Liver (tissue), 9 donors: ENCODE data around the gene SLC22A5. TPM values are rescaled to one million over a fixed set of nuclear protein-coding genes. Genes with fewer than 3 reads are reported as not detected.

Experiments
- DNase-seq: peaks from one replicate; pipeline ENCODE4 v3.0.0-alpha.2; 2017; ENCODE audit warnings: low spot score
- H3K27ac ChIP-seq, 2 donors: one replicate each; pipeline ENCODE4 v1.7.0; 2013; ENCODE audit warnings: inconsistent platforms in 2 of 2, low read length in 2 of 2, control low read depth in 1 of 2, low read depth in 1 of 2, mild to moderate bottlenecking in 1 of 2
- H3K27me3 ChIP-seq, 4 donors: one replicate each; pipeline versions ENCODE4 v1.6.1 to v1.7.0; 2013; ENCODE audit warnings: low read length in 3 of 4, inconsistent platforms in 1 of 4, mild to moderate bottlenecking in 1 of 4, moderate library complexity in 1 of 4; ENCODE audit not compliant: control insufficient read depth in 4 of 4, insufficient read depth in 4 of 4
- H3K36me3 ChIP-seq, 4 donors: one replicate each; pipeline versions ENCODE4 v1.6.1 to v1.7.0; 2013; ENCODE audit warnings: low read length in 3 of 4, mild to moderate bottlenecking in 3 of 4, low read depth in 1 of 4, moderate library complexity in 1 of 4; ENCODE audit not compliant: control insufficient read depth in 4 of 4, insufficient read depth in 3 of 4
- H3K4me1 ChIP-seq, 4 donors: one replicate each; pipeline versions ENCODE4 v1.6.1 to v1.7.0; 2013; ENCODE audit warnings: low read length in 3 of 4, mild to moderate bottlenecking in 3 of 4, moderate library complexity in 1 of 4; ENCODE audit not compliant: control insufficient read depth in 4 of 4, insufficient read depth in 4 of 4
- H3K4me3 ChIP-seq, 3 donors: one replicate each; pipeline versions ENCODE4 v1.6.1 to v1.7.0; 2013; ENCODE audit warnings: low read length in 3 of 3, control low read depth in 1 of 3, low read depth in 1 of 3, mild to moderate bottlenecking in 1 of 3
- H3K9ac ChIP-seq, 2 donors: one replicate each; pipeline ENCODE4 v1.7.0; 2013; ENCODE audit warnings: low read length in 2 of 2, mild to moderate bottlenecking in 2 of 2, moderate library complexity in 2 of 2, control low read depth in 1 of 2, low read depth in 1 of 2
- H3K9me3 ChIP-seq, 4 donors: one replicate each; pipeline versions ENCODE4 v1.6.1 to v1.7.0; 2013; ENCODE audit warnings: low read length in 3 of 4; ENCODE audit not compliant: control insufficient read depth in 4 of 4
- EGR1 ChIP-seq, 2 donors: IDR thresholded peaks; 2 replicates each; pipeline ENCODE4 v1.6.1; 2016 to 2018; ENCODE audit warnings: antibody characterized with exemption in 2 of 2, low read depth in 2 of 2
- FOXA1 ChIP-seq: IDR thresholded peaks from 2 replicates; pipeline ENCODE4 v1.6.1; 2016; ENCODE audit warnings: antibody characterized with exemption
- FOXA2 ChIP-seq: IDR thresholded peaks from 2 replicates; pipeline ENCODE4 v1.6.1; 2016; ENCODE audit warnings: antibody characterized with exemption
- GABPA ChIP-seq, 2 donors: IDR thresholded peaks in 1 of 2; conservative IDR thresholded peaks in 1 of 2; 2 replicates each; pipeline ENCODE4 v1.6.1; 2016; ENCODE audit warnings: antibody characterized with exemption in 2 of 2, mild to moderate bottlenecking in 1 of 2, moderate library complexity in 1 of 2
- HNF4A ChIP-seq, 2 donors: conservative IDR thresholded peaks; 2 replicates each; pipeline ENCODE4 v1.6.1; 2016; ENCODE audit warnings: antibody characterized with exemption in 2 of 2, mild to moderate bottlenecking in 2 of 2
- HNF4G ChIP-seq: IDR thresholded peaks from 2 replicates; pipeline ENCODE4 v1.6.1; 2016; ENCODE audit warnings: antibody characterized with exemption
- JUND ChIP-seq, 2 donors: IDR thresholded peaks; 2 replicates each; pipeline ENCODE4 v1.6.1; 2016; ENCODE audit warnings: antibody characterized with exemption in 2 of 2
- NR2F2 ChIP-seq: IDR thresholded peaks from 2 replicates; pipeline ENCODE4 v1.6.1; 2016; ENCODE audit warnings: antibody characterized with exemption
- RAD21 ChIP-seq, 2 donors: IDR thresholded peaks; 2 replicates each; pipeline ENCODE4 v1.6.1; 2016; ENCODE audit warnings: antibody characterized with exemption in 2 of 2, mild to moderate bottlenecking in 2 of 2
- REST ChIP-seq: IDR thresholded peaks from 2 replicates; pipeline ENCODE4 v1.6.1; 2016; ENCODE audit warnings: antibody characterized with exemption, mild to moderate bottlenecking
- RXRA ChIP-seq, 2 donors: IDR thresholded peaks; 2 replicates each; pipeline ENCODE4 v1.6.1; 2017 to 2018; ENCODE audit warnings: antibody characterized with exemption in 2 of 2, mild to moderate bottlenecking in 1 of 2
- SP1 ChIP-seq: IDR thresholded peaks from 2 replicates; pipeline ENCODE4 v1.6.1; 2018; ENCODE audit warnings: antibody characterized with exemption, mild to moderate bottlenecking
- TAF1 ChIP-seq: conservative IDR thresholded peaks from 2 replicates; pipeline ENCODE4 v1.6.1; 2016; ENCODE audit warnings: antibody characterized with exemption, mild to moderate bottlenecking
- YY1 ChIP-seq: IDR thresholded peaks from 2 replicates; pipeline ENCODE4 v1.6.1; 2016; ENCODE audit warnings: antibody characterized with exemption, mild to moderate bottlenecking
- WGBS: extraction: QIAGEN DNeasy Blood & Tissue Kit; methylation state at CpG from one replicate; pipeline ENCODE4 v1.1.7; 2013; 5-methylcytosine and 5-hydroxymethylcytosine counted together
- polyA plus RNA-seq, 2 donors: library from polyadenylated mRNA; stranded (reverse) in 1 of 2; unstranded in 1 of 2; fragments of 200-250 nt in 1 of 2; fragments of >200 nt in 1 of 2; fragmentation: Nextera tagmentation in 1 of 2; extraction: Ambion mirVana in 1 of 2; gene quantifications; one replicate each; pipeline versions ENCODE4 v1.2.1 to v1.2.3, GENCODE V29; 2013 to 2015
- total RNA-seq, 2 donors: library from RNA; depleted of rRNA; stranded (reverse); fragments of >200 nt; gene quantifications; one replicate each; pipeline ENCODE4 v1.2.3, GENCODE V29; 2014
- TF ChIP-seq, protein P1 (sequence below): IDR thresholded peaks from 2 replicates; pipeline ENCODE4 v1.6.1; 2016; ENCODE audit warnings: antibody characterized with exemption
- TF ChIP-seq, protein P2 (sequence below): IDR thresholded peaks from 2 replicates; pipeline ENCODE4 v1.6.1; 2016; ENCODE audit warnings: antibody characterized with exemption
- TF ChIP-seq, protein P3 (sequence below): fragments of 150-350 bp; IDR thresholded peaks from 2 replicates; pipeline ENCODE4 v1.5.1; 2017; ENCODE audit warnings: improper control_type of control experiment, low read depth, low read length; ENCODE audit not compliant: missing input control
- TF ChIP-seq, protein P4 (sequence below): IDR thresholded peaks from 2 replicates; pipeline ENCODE4 v1.6.1; 2016; ENCODE audit warnings: antibody characterized with exemption
- donor health status: healthy.
- donor health status: healthy.
- donor health status: healthy.
- donor health status: healthy.
- donor health status: healthy.

The SLC22A5 gene
- total and polyA plus RNA-seq, 4 donors, result 3.4 to 12.7 (median 8.5) TPM

GRCh38 chr5:132369007-132369473, 470 bp upstream of the SLC22A5 start:
- no peak for DNase-seq
- peak overlapping the region; percentile 80 to 82 for H3K27ac ChIP-seq
- H3K4me3 ChIP-seq, result peak overlapping the region; percentile 55 to 72 (median 67)
- H3K9ac ChIP-seq, result peak overlapping the region; percentile 56 to 64
- peaks cover 0 to 6% (median 2%) of the 10 kb centered on the region in 4 donors for H3K36me3 ChIP-seq
- no peaks in the 10 kb centered on the region for H3K27me3 ChIP-seq
- TF ChIP-seq YY1 (peak; percentile 76), FOXA2 (no peak), TAF1 (peak; percentile 54), RXRA (IDR thresholded peaks at IDR 0.05) (no peak), RAD21 (IDR thresholded peaks at IDR 0.05) (peak in 1 of 2 donors; percentile 4), EGR1 (IDR thresholded peaks at IDR 0.05; ENCODE audit: low read depth in 2 of 2) (no peak), JUND (IDR thresholded peaks at IDR 0.05) (no peak), REST (no peak), NR2F2 (no peak), HNF4A (conservative IDR thresholded peaks at IDR 0.05) (no peak), GABPA (IDR thresholded peaks at IDR 0.05 in 1 of 2, conservative IDR thresholded peaks at IDR 0.05 in 1 of 2) (no peak), SP1 (peak; percentile 45), FOXA1 (no peak), HNF4G (no peak)
- TF ChIP-seq, protein P1, sequence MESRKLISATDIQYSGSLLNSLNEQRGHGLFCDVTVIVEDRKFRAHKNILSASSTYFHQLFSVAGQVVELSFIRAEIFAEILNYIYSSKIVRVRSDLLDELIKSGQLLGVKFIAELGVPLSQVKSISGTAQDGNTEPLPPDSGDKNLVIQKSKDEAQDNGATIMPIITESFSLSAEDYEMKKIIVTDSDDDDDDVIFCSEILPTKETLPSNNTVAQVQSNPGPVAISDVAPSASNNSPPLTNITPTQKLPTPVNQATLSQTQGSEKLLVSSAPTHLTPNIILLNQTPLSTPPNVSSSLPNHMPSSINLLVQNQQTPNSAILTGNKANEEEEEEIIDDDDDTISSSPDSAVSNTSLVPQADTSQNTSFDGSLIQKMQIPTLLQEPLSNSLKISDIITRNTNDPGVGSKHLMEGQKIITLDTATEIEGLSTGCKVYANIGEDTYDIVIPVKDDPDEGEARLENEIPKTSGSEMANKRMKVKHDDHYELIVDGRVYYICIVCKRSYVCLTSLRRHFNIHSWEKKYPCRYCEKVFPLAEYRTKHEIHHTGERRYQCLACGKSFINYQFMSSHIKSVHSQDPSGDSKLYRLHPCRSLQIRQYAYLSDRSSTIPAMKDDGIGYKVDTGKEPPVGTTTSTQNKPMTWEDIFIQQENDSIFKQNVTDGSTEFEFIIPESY, result no peak
- TF ChIP-seq, protein P2, sequence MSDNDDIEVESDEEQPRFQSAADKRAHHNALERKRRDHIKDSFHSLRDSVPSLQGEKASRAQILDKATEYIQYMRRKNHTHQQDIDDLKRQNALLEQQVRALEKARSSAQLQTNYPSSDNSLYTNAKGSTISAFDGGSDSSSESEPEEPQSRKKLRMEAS, result no peak
- TF ChIP-seq, protein P3, sequence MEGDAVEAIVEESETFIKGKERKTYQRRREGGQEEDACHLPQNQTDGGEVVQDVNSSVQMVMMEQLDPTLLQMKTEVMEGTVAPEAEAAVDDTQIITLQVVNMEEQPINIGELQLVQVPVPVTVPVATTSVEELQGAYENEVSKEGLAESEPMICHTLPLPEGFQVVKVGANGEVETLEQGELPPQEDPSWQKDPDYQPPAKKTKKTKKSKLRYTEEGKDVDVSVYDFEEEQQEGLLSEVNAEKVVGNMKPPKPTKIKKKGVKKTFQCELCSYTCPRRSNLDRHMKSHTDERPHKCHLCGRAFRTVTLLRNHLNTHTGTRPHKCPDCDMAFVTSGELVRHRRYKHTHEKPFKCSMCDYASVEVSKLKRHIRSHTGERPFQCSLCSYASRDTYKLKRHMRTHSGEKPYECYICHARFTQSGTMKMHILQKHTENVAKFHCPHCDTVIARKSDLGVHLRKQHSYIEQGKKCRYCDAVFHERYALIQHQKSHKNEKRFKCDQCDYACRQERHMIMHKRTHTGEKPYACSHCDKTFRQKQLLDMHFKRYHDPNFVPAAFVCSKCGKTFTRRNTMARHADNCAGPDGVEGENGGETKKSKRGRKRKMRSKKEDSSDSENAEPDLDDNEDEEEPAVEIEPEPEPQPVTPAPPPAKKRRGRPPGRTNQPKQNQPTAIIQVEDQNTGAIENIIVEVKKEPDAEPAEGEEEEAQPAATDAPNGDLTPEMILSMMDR, result no peak
- TF ChIP-seq, protein P4, sequence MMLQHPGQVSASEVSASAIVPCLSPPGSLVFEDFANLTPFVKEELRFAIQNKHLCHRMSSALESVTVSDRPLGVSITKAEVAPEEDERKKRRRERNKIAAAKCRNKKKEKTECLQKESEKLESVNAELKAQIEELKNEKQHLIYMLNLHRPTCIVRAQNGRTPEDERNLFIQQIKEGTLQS, result no peak
- H3K4me1 ChIP-seq, result peaks cover 0 to 40% (median 30%) of the 10 kb centered on the region in 4 donors
- 7% methylated on average over 9 of the region's 9 CpGs for WGBS
- H3K9me3 ChIP-seq, result no peaks in the 10 kb centered on the region
